ENCODE data around the gene CRYBG3.

Gene CRYBG3

DNA sequence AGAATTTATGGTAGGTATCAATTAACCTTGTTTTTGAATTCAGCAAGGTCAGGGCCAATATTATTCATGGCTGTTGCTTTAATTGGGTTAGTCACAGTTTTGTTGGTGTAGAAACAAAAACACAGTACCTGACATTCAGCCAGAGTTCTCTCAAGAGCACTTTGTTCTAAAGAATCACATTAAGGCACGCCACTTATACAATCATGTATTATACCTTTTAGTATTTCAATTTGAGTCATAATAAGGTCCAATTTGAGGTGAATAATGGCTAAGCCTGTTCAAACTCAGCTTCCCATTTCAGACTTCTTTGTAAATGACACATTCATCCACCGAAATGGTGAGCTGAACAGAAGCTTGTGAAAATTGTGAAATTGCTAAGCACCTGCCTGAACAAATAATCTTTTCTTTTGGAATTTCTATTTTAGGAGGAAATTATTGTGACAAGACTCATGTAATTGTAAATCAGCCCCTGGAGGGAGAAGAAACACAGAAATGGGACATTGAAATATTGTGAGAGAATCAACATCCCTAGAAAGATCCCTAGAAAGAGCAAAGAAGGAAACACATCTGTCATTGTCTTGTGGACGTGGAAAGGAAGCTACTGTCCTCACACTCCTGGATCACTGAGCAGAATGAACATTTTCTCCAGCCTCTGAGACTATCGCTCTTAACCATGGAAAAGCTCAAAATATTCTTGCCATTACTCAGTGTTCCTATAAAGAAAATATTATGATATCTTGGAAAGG is 121.2 kb downstream of the CRYBG3 start:
- DNase-seq (ENCODE audit: low read depth) = no peak

DNA sequence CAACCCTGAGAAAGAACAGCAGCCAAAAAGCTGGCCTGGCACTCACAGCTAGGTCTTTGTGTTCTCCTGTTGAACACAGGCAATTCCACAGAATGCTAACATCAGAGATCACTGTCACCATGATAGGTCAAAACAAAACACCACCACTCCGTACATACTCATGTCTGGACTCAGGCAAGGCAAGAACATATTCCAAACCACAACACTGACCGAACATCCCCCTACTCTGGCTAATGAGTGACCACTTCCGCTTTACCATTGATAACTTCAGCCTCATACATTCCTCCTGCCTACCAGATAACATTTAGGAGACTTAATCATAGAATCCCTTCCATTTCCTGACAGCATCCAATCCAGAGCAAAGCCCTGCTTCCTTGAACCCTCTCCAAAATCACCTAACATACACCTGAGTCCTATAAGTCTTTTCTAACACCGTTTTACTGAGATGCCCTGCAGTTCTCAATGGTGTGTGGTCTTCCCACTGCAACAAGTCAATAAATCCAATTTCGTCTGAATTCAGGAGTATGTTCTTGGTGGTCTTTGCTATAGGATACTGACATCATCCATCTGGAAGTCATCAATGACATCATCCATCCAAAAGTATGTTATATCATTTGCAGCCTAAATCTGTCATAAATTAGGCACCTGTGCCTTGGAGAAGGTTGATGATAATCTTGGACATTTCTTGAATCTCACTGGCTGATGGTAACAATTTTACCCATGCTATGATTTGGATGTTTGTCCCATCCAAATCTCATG is 126.7 kb downstream of the CRYBG3 start:
- no peak for DNase-seq (ENCODE audit: low read depth)

DNA sequence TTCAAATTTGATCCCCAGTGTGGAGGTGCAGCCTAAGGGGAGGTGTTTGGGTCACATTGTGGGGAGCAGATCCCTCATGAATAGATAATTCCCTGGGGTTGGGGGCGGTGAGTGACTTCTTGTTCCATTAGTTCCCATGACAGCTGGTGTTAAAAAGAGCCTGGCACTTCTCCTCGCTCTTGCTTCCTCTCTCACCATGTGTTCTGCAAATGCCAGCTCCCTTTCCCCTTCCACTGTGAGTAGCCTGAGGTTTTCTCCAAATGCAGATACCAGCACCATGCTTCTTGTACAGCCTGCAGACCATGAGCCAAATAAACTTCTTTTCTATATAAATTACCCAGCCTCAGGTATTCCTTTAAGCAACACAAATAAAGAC is 127.3 kb downstream of the CRYBG3 start:
- DNase-seq (ENCODE audit: low read depth) = no peak

DNA sequence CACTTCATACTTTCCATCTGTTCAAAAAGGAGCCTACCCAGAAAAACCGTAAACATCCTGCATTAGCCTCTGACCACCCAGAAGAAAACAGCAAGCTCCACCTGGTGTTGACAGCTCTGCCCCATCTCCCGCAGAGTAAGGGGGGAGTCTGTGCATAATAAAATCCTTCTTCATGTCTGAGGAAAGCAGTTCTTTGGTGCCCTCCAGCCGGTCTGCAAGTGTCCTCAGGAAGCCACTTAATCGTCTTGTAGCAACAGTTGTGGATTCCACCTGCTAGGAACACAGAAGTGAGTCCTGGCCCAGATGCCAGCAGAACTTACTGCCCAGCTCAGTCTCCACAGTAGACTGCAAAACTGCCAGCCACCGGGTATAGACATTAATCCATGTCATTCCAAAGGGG is 127.9 kb downstream of the CRYBG3 start:
- no peak for DNase-seq (ENCODE audit: low read depth)

DNA sequence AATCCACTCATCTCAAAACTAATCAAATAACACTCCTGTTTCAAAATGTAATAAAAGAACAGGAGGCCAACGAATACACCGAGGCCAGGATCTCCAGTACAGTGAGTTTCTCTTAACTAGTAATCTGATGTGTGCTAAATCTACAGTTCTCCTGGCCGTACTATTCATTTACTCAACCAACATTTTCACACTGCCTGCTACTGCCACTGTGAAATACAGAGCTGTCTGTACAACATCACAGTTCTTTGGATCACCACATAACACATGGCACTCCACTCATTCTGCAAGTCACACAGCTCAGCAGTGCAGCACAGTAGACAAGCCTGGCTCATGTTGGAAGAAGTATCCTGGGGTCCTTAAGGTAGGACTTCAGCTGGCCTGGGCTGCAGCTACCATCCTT is 128.5 kb downstream of the CRYBG3 start:
- no peak for DNase-seq (ENCODE audit: low read depth)

DNA sequence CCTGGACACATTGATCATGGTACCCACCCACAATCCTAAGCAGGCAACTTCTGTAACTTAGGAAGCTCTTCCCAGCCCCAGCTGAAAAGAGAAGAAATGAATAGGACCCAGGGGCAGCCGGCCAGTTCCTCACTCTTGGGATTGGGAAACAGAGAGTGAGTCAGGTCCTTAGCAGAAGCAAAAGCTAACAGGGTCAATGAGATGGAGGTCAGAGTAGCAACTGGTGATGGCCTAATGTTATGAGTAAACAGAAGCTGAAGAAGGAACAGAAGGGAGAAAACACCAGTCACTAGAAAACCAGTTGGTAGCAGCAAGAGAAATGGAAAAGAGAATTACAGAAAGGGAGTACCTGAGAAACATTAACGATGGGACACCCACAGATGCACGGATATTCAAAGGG is 130.5 kb downstream of the CRYBG3 start:
- no peak for DNase-seq (ENCODE audit: low read depth)

DNA sequence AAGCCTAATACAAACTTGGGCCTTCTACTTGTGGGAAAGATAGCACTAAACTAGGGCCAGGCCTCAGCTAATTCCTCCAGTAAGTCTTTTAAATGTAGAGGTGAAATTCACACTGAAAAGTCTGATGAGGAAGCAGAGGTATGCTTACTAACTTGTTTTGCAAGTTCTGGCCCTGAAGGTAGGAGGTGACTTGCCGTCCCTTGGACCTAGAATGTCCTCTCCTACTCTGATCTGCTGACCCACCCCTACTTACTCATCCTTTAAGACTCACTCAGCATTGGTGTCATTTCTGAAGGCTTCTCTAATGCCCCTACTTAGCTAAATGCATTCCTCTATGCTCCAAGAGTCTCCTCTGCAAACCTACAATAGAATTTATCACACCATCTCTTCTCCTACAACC is 131.1 kb downstream of the CRYBG3 start:
- DNase-seq (ENCODE audit: low read depth) = no peak

DNA sequence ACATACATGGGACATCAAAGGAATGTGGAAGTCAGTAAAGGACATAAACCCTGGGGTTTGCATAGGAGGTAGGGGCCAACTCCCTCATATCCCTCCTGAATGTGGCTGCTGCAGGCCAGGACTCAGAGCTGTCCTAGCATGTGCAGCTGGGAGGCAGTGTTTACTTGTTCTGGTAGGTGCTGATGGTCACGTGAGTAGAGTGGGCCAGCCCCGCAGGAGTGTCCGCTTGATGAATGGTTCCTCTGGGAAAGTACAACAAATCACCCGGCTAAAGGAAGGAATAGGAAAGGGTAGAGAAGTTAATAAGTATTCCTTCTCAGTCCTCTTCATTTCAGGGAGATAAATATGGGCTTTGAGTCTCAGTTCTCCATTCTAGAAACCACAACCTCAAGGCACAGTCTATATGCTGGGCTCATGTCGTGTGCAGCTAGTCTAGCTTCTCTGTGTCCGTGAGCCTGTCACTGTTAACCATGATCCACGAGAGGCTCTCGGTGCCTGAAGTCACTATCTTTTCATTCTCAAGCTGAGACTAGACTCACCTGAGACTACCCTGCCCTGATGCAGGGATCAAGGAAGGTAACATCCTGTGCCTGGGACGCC is 132.5 kb downstream of the CRYBG3 start:
- DNase-seq (ENCODE audit: low read depth) = no peak

DNA sequence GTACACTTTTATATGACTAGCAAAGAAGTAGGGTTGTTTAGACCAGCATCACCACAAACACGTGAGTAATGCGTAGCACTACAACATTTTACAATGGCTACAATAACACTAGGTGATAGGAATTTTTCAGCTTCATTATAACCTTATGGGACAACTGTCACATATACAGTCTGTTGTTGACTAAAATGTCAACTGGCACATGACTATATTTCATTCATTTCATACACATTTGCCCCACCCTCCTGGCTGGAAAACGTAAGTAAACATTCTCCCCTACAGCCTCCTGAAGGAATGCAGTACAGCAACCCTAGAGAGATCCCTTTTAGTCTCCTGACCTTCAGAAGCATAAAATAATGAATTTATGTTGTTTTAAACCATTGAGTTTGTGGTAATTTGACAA is 134.2 kb downstream of the CRYBG3 start:
- DNase-seq (ENCODE audit: low read depth) = no peak

DNA sequence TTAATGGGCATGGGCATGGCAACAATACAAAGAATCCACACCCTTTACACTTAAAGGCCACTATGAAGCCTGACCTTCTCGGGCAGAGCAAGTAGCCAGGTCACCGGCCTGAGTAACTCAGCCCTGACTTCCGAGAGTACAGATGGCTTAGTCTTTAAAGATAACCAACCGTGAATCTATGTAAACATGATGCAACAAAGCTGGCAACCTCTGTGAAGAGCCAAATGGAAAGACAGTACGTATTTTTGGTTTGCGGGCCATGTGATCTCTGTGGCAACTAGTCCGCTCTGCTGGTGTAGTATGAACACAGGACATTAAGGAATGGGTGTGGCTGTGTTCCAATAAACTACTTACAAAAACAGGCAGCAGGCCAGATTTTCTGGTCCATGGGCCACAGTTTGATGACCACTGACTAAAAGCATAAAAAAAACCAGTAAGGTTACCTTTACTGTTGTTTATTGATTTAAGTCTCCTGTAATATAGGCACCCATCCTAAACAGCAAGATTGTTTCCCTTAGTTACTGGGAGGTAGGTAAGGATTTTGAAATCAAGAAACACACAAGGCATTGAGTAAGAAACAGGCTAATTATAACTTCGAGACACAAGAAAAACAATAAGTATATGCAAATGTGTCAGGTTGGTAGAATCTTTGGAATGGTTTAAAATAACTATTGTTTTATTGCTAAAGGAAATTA is 136.0 kb downstream of the CRYBG3 start:
- no peak for DNase-seq (ENCODE audit: low read depth)

DNA sequence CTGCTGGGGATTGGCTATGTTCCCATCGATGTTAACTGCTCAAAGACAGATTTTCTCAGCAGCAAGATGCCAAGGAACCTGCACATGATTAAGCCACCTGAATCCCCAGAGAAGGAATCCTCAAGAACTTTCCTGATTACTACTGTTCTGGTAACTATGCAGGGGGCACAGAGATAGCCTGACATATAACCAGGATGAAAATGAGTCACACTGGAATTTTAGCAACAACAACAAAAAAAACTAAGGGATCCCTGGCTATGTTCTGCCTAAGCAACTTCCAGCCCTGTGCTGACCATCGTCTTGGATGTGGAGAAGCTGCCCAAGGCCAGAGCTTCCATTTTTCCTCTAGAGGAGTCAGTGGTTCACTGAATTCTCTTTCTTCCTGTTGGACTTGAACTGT is 136.6 kb downstream of the CRYBG3 start:
- DNase-seq (ENCODE audit: low read depth) = no peak

DNA sequence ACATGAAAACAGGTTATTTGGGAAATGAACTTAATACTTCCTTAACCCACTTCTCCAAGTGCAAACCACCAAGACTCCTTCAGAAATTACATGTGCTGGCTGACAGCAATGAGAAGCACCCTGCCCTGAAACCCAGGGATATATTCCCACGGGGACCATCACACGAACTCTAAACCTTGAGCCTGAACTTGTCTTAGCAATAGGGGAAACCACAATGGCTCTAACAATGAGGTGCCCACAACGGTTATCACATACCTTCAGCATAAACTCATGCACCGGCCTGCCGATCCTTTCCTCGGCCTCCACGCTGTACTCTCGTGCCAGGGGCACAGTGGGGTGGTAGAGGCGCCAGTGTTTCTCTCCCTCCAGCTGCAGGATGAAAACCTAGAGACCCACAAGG is 137.0 kb downstream of the CRYBG3 start:
- no peak for DNase-seq (ENCODE audit: low read depth)

DNA sequence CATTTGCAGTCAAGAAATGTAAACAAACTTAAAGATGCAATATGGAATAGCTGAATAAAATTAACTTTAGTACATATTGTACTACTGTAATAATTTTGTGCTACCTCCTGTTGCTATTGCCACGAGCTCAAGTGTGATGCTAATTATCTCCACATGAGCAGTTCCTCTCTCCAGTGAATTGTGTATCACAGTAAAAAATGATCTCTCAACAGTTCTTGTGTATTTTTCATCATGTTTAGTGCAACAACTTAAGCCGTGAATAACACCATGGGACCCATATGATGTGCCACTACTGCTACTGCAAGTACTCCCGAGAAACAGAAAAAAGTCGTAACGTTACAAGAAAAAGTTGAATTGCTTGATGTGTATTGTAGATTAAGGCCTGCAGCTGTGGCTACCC is 138.1 kb downstream of the CRYBG3 start:
- no peak for DNase-seq (ENCODE audit: low read depth)

DNA sequence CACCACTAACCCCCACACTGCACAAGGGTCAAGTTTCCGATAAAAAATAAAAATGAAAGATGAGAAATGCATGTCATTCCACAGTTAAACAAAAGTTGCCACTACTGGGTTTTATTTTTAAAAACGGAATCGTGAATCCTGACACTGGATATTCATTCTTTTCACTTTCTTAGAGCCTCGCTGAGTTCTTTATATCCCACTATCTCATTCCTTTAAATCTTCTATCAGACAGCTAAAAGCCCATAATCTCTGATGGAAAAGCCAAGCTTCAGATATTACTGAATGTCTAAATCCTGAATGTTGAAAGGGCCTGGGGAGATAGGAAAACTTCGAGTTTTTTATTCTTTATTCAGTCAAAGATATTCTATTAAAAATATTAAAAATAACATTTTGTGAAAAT is 138.7 kb downstream of the CRYBG3 start:
- no peak for DNase-seq (ENCODE audit: low read depth)

DNA sequence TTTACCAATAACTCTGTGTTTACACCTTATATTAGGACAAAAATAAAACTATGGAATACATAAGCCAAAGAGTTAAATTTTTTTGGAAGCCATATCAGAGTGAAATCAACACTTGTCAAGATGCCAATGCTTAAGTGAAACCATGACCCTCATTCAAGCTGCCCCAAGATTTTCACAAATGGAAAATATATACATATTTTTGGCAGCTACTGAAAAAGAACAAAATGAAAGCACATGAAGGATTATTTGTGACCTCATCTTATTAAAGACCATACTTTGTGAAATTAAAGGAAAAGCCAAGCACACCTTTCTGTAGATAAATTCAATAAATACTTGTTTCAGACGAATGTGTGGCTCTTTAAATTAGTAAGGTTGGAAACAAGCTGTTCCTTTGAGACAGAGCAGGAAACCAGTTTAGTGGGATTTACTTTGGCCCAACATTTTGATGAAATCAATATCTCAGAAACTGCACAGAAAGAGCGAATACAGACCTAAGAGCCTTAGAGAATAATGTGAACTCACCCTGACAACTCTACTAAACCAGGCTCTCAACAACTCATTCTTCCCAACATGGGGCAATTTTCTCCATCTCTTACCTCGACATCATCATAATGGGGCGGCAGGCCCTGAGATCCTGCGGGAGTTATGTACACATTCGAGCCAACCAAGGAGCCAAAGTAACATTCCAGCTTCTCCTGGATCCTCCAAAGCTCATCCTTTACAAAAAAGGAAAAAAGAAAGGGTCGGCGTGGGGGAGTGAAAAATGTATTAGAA is 139.4 kb downstream of the CRYBG3 start:
- no peak for DNase-seq (ENCODE audit: low read depth)

DNA sequence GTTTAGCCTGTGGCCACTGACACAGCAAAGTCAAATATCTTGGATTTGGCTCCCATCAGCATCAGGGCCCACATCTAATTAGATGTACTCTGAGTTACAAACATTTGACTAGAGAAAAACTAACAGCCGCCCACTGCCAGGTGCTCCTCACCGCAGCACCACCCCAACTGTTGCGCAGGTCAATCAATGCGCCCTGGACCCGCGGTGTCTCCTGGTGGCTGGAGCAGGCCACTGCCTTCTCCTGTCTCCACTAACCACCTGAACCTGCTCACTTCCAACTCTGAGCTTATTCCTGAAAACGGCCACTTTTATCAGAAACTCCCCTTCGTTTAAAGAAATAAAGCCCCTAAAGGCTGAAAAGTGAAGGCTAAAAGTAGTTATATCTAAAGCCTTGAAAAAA is 146.2 kb downstream of the CRYBG3 start:
- no peak for DNase-seq (ENCODE audit: low read depth)

DNA sequence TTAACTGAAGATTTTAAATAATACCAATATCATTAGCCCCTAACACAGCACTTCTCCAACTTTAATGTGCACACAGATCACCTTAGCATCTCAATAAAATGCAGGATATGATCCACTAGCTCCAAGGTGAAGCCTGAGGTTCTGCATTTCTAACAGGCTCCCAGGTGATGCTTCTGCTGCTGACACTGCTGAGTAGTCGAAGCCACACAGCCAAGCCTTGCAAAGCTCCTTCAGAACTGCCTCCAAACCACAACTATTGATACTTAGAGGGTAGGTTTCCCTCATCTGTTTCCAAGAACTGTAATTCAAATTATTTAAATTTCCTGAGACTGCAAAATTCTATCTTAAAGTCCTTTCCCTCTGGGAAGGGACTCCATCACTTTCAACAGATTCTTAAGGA is 146.6 kb downstream of the CRYBG3 start:
- DNase-seq (ENCODE audit: low read depth) = no peak

DNA sequence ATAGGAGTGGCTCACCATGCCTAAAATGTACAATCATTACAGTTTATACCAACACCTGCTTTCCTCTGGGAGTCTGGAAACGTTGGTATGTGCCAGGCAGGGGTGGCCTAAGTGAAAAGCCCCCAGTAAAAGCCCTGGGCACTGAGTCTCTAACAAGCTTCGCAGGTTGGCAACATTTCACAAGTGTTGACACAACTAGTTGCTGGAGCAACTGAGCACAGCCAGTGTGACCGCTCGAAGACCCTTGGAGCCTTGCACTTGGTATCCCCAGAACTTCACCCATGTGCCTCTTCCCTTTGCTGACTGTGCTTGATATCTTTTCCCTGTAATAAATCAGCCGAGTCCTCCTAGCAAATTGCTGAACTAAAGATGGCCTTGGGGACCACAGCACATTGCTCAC is 147.7 kb downstream of the CRYBG3 start:
- DNase-seq (ENCODE audit: low read depth) = no peak

DNA sequence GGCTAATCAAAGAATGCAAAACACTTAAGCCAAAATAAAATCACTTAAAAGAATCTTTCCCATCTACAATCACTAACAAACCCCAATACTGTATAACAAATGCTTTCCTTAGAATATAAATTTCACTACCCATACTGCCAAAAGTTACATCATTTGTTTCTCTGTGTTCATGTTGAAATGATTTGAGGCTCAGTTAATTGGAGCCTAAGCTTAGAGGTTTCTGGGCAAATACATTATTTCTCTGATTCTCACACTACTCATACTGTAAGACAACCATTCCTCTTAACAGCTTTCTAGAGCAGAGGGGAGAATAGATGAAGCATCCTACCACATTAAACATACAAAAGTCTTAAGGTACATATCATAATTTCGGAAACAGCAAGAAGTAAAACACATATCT is 148.3 kb downstream of the CRYBG3 start:
- no peak for DNase-seq (ENCODE audit: low read depth)

DNA sequence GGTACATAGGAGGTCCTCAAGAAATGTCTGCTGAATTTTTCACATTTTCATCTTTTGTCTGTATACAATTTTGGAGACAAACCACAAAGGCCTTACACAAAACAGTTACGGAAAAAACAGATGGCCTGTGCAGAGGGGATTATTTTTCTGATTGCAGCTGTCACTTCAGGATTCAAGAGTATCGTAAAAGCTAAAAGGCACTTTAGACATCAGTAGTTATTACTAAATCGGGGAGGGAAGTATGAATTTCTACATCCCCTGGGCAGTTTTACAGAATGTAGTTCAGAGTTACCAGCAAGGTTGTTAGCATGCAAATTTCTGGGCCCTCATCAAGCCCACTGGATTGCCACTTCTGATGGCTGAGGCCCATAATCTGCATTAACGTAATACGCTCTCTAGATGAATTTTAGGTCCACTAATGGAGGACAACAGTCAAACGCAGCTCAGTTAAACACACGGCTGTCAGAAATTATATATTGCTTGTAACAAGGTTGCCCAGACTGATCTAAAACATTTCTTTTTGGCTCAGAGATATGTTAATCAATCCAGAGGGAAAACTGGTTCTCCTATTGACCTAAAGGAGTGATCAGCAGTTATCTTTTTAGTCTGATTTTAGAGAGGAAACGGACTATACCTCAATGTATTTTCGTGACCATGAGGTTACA is 149.3 kb downstream of the CRYBG3 start:
- DNase-seq (ENCODE audit: low read depth) = no peak
